Measurements from ENCODE around the gene FAF1. TPM values are rescaled to one million over a fixed set of nuclear protein-coding genes. Genes with fewer than 3 reads are reported as not detected.
"Not testable (repeated sequence)": the region's sequence is repeated elsewhere in the genome, so short reads cannot be mapped to it uniquely, and the experiment has no call there.

Gene FAF1
- total RNA-seq, 1 experiment from 2014 or later = 73.2 TPM

DNA sequence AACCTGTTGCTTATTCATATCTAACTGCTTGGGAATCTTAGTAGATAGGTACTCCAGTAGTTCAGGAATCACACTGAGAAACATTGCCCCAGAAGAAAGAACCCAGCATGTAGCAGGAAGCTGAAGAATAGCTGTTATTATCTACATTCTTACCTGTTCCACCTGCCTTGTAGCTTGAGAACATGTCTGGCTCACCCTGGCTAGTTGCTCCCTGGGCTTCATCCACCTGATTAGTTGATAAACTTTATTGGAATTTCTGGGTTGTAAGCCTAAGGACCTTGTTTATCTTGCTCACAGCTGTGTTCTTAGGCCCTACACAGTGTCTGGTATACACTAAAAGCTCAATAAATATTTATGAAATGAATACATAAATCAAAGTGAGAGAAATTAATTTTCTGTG lies 430.6 kb downstream of the FAF1 start:
- Histone ChIP-seq H3K9me2 (ENCODE audit: insufficient read depth) (no peaks in the 10 kb centered on the region), H3K79me2 (ENCODE audit: insufficient read depth, low read length) (no peaks in the 10 kb centered on the region), H3K36me3 (ENCODE audit: control insufficient read depth in 1 of 2, insufficient read depth in 2 of 2, low read length in 2 of 2) (no peaks in the 10 kb centered on the region; a peak in 1 of 4 replicates), H3K27me3 (ENCODE audit: insufficient read depth, low read length) (no peaks in the 10 kb centered on the region), H3K9ac (ENCODE audit: low read length) (no peak overlapping the region), H3K4me3 (replicated peaks in 1 of 2; ENCODE audit: low read depth in 1 of 2, low read length in 2 of 2) (no peak overlapping the region), H3K9me3 (ENCODE audit: control insufficient read depth in 1 of 2, insufficient read depth in 1 of 2, low read depth in 1 of 2, low read length in 2 of 2) (no peaks in the 10 kb centered on the region), H3K4me2 (ENCODE audit: low read length) (no peak overlapping the region), H3K27ac (ENCODE audit: low read depth, low read length) (no peak overlapping the region), H3K4me1 (ENCODE audit: control insufficient read depth in 1 of 2, insufficient read depth in 2 of 2, low read length in 2 of 2) (no peaks in the 10 kb centered on the region), H4K20me1 (ENCODE audit: insufficient read depth) (no peaks in the 10 kb centered on the region), H2AFZ (ENCODE audit: low read depth, low read length, poor library complexity, severe bottlenecking) (no peak overlapping the region)
- intact Hi-C loops (cut with micrococcal nuclease) = no loop called here
- RAD21 ChIA-PET (ENCODE audit: low non-redundant PET in 1 of 2, low total read pairs in 2 of 2, uncharacterized antibody in 2 of 2, unreplicated experiment in 2 of 2) = no interaction called here
- no TSS peak for BruUV-seq (replicated peaks)
- DNase-seq (ENCODE audit: low read depth, low spot score) = no peak
- TF ChIP-seq, protein P1, sequence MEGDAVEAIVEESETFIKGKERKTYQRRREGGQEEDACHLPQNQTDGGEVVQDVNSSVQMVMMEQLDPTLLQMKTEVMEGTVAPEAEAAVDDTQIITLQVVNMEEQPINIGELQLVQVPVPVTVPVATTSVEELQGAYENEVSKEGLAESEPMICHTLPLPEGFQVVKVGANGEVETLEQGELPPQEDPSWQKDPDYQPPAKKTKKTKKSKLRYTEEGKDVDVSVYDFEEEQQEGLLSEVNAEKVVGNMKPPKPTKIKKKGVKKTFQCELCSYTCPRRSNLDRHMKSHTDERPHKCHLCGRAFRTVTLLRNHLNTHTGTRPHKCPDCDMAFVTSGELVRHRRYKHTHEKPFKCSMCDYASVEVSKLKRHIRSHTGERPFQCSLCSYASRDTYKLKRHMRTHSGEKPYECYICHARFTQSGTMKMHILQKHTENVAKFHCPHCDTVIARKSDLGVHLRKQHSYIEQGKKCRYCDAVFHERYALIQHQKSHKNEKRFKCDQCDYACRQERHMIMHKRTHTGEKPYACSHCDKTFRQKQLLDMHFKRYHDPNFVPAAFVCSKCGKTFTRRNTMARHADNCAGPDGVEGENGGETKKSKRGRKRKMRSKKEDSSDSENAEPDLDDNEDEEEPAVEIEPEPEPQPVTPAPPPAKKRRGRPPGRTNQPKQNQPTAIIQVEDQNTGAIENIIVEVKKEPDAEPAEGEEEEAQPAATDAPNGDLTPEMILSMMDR (IDR thresholded peaks at IDR 0.05 in 2 of 3, conservative IDR thresholded peaks at IDR 0.05 in 1 of 3; ENCODE audit: borderline replicate concordance in 1 of 3, insufficient read depth in 1 of 3, low read depth in 2 of 3, low read length in 2 of 3) = no peak
- TF ChIP-seq POLR2A (IDR thresholded peaks at IDR 0.05; ENCODE audit: borderline replicate concordance, extremely low read depth, insufficient read depth, insufficient read length) (no peak), FOSL1 (IDR thresholded peaks at IDR 0.05; ENCODE audit: low read depth) (no peak), SRF (IDR thresholded peaks at IDR 0.05; ENCODE audit: low read depth) (no peak), ZFX (IDR thresholded peaks at IDR 0.05) (no peak), SP1 (IDR thresholded peaks at IDR 0.05; ENCODE audit: low read depth) (no peak), CEBPB (IDR thresholded peaks at IDR 0.05; ENCODE audit: low read depth) (no peak), TCF7L2 (IDR thresholded peaks at IDR 0.05; ENCODE audit: borderline replicate concordance, extremely low read depth, insufficient read depth, insufficient read length) (no peak), JUND (IDR thresholded peaks at IDR 0.05) (no peak), EZH2 (IDR thresholded peaks at IDR 0.05) (no peak), RAD21 (IDR thresholded peaks at IDR 0.05; ENCODE audit: low read depth) (no peak), SIN3A (IDR thresholded peaks at IDR 0.05; ENCODE audit: low read depth) (no peak), EZH2phosphoT487 (IDR thresholded peaks at IDR 0.05; ENCODE audit: borderline replicate concordance) (no peak), ZNF274 (IDR thresholded peaks at IDR 0.05; ENCODE audit: low read depth, low read length) (no peak)
- TF ChIP-seq, protein P2, sequence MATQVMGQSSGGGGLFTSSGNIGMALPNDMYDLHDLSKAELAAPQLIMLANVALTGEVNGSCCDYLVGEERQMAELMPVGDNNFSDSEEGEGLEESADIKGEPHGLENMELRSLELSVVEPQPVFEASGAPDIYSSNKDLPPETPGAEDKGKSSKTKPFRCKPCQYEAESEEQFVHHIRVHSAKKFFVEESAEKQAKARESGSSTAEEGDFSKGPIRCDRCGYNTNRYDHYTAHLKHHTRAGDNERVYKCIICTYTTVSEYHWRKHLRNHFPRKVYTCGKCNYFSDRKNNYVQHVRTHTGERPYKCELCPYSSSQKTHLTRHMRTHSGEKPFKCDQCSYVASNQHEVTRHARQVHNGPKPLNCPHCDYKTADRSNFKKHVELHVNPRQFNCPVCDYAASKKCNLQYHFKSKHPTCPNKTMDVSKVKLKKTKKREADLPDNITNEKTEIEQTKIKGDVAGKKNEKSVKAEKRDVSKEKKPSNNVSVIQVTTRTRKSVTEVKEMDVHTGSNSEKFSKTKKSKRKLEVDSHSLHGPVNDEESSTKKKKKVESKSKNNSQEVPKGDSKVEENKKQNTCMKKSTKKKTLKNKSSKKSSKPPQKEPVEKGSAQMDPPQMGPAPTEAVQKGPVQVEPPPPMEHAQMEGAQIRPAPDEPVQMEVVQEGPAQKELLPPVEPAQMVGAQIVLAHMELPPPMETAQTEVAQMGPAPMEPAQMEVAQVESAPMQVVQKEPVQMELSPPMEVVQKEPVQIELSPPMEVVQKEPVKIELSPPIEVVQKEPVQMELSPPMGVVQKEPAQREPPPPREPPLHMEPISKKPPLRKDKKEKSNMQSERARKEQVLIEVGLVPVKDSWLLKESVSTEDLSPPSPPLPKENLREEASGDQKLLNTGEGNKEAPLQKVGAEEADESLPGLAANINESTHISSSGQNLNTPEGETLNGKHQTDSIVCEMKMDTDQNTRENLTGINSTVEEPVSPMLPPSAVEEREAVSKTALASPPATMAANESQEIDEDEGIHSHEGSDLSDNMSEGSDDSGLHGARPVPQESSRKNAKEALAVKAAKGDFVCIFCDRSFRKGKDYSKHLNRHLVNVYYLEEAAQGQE (IDR thresholded peaks at IDR 0.05; ENCODE audit: low read depth) = no peak
- TF ChIP-seq, protein P3, sequence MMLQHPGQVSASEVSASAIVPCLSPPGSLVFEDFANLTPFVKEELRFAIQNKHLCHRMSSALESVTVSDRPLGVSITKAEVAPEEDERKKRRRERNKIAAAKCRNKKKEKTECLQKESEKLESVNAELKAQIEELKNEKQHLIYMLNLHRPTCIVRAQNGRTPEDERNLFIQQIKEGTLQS (IDR thresholded peaks at IDR 0.05) = no peak
- POLR2A ChIA-PET = no interaction called here
- no peak for ATAC-seq
- CTCF ChIA-PET = no interaction called here

DNA sequence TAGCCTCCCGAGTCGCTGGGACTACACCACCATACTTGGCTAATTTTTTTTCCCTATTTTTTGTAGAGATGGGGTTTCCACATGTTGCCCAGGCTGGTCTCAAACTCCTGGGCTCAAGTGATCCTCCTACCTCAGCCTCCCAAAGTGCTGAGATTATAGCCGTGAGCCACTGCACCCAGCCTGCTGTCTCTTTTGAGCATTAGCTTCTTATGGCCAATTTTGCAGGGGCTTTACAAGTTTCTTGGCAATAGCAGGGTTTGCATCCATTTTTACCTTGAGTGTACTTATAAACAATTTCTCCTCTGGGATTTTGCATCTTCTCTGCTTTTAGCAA lies 432.1 kb downstream of the FAF1 start:
- H3K27ac ChIP-seq (ENCODE audit: low read depth, low read length); CTCF ChIA-PET: not testable (repeated sequence)

More for the DNA sequence above, 432.1 kb downstream of the FAF1 start:
- H3K9me2 ChIP-seq (ENCODE audit: insufficient read depth); ATAC-seq; H3K9ac ChIP-seq (ENCODE audit: low read length); H3K4me1 ChIP-seq (ENCODE audit: control insufficient read depth in 1 of 2, insufficient read depth in 2 of 2, low read length in 2 of 2); RAD21 ChIA-PET (ENCODE audit: low non-redundant PET in 1 of 2, low total read pairs in 2 of 2, uncharacterized antibody in 2 of 2, unreplicated experiment in 2 of 2); H3K36me3 ChIP-seq (ENCODE audit: control insufficient read depth in 1 of 2, insufficient read depth in 2 of 2, low read length in 2 of 2); H2AFZ ChIP-seq (ENCODE audit: low read depth, low read length, poor library complexity, severe bottlenecking); H3K79me2 ChIP-seq (ENCODE audit: insufficient read depth, low read length); POLR2A ChIA-PET; H4K20me1 ChIP-seq (ENCODE audit: insufficient read depth); BruUV-seq (replicated peaks); H3K4me3 ChIP-seq (replicated peaks in 1 of 2; ENCODE audit: low read depth in 1 of 2, low read length in 2 of 2); intact Hi-C loops (cut with micrococcal nuclease); H3K27me3 ChIP-seq (ENCODE audit: insufficient read depth, low read length); DNase-seq (ENCODE audit: low read depth, low spot score); H3K4me2 ChIP-seq (ENCODE audit: low read length); H3K9me3 ChIP-seq (ENCODE audit: control insufficient read depth in 1 of 2, insufficient read depth in 1 of 2, low read depth in 1 of 2, low read length in 2 of 2): not testable (repeated sequence)
